ENCODE data around the gene EFNA3.

Gene EFNA3

GRCh38 chr1:155078469-155079209 lies at the start of gene EFNA3:
Gene EFNA3, plus strand, starts transcription at chr1:155078837. Its CDS starts 105 bp downstream, at chr1:155078942.
- no peak for DNase-seq

GRCh38 chr1:155029513-155030242 lies 49.0 kb upstream of the EFNA3 start:
- DNase-seq: no peak

GRCh38 chr1:155030243-155030795 lies 48.3 kb upstream of the EFNA3 start:
- no peak for DNase-seq

GRCh38 chr1:155030899-155031298 lies 47.7 kb upstream of the EFNA3 start:
- DNase-seq: no peak

- no peak for DNase-seq
Observed at GRCh38 chr1:155032886-155033285, 45.8 kb upstream of the EFNA3 start.

GRCh38 chr1:155033524-155033923 lies 45.1 kb upstream of the EFNA3 start, which contains the start of the genes DCST1 and DCST2:
Gene DCST1, plus strand, starts transcription at chr1:155033824. Its CDS starts 213 bp downstream, at chr1:155034037.
Gene DCST2, minus strand, starts transcription at chr1:155033781. Its CDS starts 80 bp downstream, at chr1:155033701.
- no peak for DNase-seq

- DNase-seq: no peak
Observed at GRCh38 chr1:155034318-155035208, 44.1 kb upstream of the EFNA3 start.

- DNase-seq: no peak
Observed at GRCh38 chr1:155035936-155036335, 42.7 kb upstream of the EFNA3 start.

GRCh38 chr1:155037043-155037442 lies 41.6 kb upstream of the EFNA3 start:
- DNase-seq: no peak

GRCh38 chr1:155037851-155038441 lies 40.7 kb upstream of the EFNA3 start:
- no peak for DNase-seq

GRCh38 chr1:155038602-155039307 lies 39.9 kb upstream of the EFNA3 start:
- no peak for DNase-seq

- DNase-seq: no peak
Observed at GRCh38 chr1:155039308-155039669, 39.3 kb upstream of the EFNA3 start.

GRCh38 chr1:155040358-155041093 lies 38.1 kb upstream of the EFNA3 start:
- DNase-seq: no peak

GRCh38 chr1:155042789-155043188 lies 35.8 kb upstream of the EFNA3 start:
- DNase-seq: no peak

GRCh38 chr1:155043301-155043702 lies 35.3 kb upstream of the EFNA3 start:
- DNase-seq: no peak

GRCh38 chr1:155043793-155044192 lies 34.8 kb upstream of the EFNA3 start:
- DNase-seq: no peak

GRCh38 chr1:155044365-155044764 lies 34.3 kb upstream of the EFNA3 start:
- DNase-seq: no peak

- no peak for DNase-seq
Observed at GRCh38 chr1:155044812-155045657, 33.6 kb upstream of the EFNA3 start.

- no peak for DNase-seq
Observed at GRCh38 chr1:155048449-155049334, 29.9 kb upstream of the EFNA3 start.
